Neutrophil (primary cell): ENCODE measurements around the gene GGTLC1.

Source experiments
- H3K27ac ChIP-seq: fragments of 200-600 bp; sonication (generic); 2 replicates; pipeline ENCODE4 v1.5.1; 2016; ENCODE audit warnings: mild to moderate bottlenecking, moderate library complexity
- H3K27me3 ChIP-seq: fragments of 200-600 bp; sonication (generic); 2 replicates; pipeline ENCODE4 v1.6.0; 2016; ENCODE audit warnings: mild to moderate bottlenecking
- H3K36me3 ChIP-seq: fragments of 200-600 bp; sonication (generic); 2 replicates; pipeline ENCODE4 v1.5.1; 2017
- H3K4me1 ChIP-seq, 2 experiments: fragments of 200-600 bp in 1 of 2; sonication (generic) in 1 of 2; 1 replicate in 1 of 2; 2 replicates in 1 of 2; pipeline versions ENCODE4 v1.5.1 to v1.6.1; 2013 to 2016; ENCODE audit warnings: low read depth in 1 of 2, low read length in 1 of 2, mild to moderate bottlenecking in 1 of 2, moderate library complexity in 1 of 2; ENCODE audit not compliant: control insufficient read depth in 1 of 2, insufficient read depth in 1 of 2
- H3K4me3 ChIP-seq, 2 experiments: fragments of 200-600 bp in 1 of 2; sonication (generic) in 1 of 2; 1 replicate in 1 of 2; 2 replicates in 1 of 2; pipeline ENCODE4 v1.5.1; 2013 to 2016; ENCODE audit warnings: low read depth in 1 of 2, low read length in 1 of 2, mild to moderate bottlenecking in 1 of 2, moderate library complexity in 1 of 2
- H3K9me3 ChIP-seq: fragments of 200-600 bp; sonication (generic); 2 replicates; pipeline ENCODE4 v1.5.1; 2016
- TF ChIP-seq, protein P1 (sequence below): fragments of 200-600 bp; sonication (generic); IDR thresholded peaks from 2 replicates; pipeline ENCODE4 v1.5.1; 2016; ENCODE audit warnings: antibody characterized with exemption

Gene GGTLC1

GRCh38 chr20:24013953-24014352 is 25.4 kb upstream of the GGTLC1 start:
- Histone ChIP-seq H3K4me3 (no peak overlapping the region), H3K4me1 (peaks cover 24 to 30% of the 10 kb centered on the region in 2 experiments), H3K27me3 (no peaks in the 10 kb centered on the region), H3K9me3 (no peaks in the 10 kb centered on the region), H3K36me3 (no peaks in the 10 kb centered on the region), H3K27ac (no peak overlapping the region)
- TF ChIP-seq, protein P1, sequence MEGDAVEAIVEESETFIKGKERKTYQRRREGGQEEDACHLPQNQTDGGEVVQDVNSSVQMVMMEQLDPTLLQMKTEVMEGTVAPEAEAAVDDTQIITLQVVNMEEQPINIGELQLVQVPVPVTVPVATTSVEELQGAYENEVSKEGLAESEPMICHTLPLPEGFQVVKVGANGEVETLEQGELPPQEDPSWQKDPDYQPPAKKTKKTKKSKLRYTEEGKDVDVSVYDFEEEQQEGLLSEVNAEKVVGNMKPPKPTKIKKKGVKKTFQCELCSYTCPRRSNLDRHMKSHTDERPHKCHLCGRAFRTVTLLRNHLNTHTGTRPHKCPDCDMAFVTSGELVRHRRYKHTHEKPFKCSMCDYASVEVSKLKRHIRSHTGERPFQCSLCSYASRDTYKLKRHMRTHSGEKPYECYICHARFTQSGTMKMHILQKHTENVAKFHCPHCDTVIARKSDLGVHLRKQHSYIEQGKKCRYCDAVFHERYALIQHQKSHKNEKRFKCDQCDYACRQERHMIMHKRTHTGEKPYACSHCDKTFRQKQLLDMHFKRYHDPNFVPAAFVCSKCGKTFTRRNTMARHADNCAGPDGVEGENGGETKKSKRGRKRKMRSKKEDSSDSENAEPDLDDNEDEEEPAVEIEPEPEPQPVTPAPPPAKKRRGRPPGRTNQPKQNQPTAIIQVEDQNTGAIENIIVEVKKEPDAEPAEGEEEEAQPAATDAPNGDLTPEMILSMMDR = no peak

DNA sequence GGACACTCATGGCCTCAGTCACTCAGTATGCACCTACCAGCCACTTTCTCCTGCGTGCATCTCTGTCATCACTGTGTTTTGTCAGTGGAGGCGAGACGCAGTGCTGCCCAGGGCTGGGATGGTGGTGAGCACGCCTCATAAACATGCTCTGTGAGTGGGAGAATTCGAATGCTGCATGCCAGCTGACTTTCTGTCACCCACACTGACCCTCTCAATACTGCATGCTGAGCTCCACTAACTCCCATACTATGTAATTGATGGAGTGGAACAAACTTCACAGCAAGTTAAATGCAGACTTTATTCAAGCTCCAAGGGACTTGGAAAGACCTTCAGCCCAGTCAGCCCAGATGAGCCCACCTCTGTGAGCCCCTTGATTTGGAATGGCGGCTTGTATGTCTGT is 22.7 kb upstream of the GGTLC1 start:
- TF ChIP-seq, protein P1 = no peak
- Histone ChIP-seq H3K27ac (peak overlapping the region; percentile 68), H3K4me3 (peak overlapping the region in 1 of 2 experiments; percentile 3), H3K36me3 (no peaks in the 10 kb centered on the region), H3K4me1 (peaks cover 28 to 37% of the 10 kb centered on the region in 2 experiments), H3K27me3 (no peaks in the 10 kb centered on the region), H3K9me3 (no peaks in the 10 kb centered on the region)

DNA sequence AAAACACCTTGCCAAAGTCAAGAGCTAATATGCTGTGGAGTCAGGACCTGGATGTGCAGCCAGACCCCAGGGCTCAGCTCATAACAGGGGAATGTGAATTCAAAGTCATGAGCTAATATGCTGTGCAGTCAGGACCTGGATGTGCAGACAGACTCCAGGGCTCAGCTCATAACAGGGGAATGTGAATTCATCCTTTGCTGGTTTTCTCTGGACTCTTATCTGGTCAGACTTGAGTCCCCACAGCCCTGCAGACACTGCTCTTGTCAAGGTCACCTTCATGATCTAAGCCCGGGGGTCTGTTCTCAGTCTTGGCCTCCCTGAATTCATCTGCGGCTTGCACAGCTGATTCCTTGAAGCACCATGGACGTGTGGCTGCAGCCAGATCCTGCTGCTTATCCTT is 19.2 kb upstream of the GGTLC1 start:
- no peaks in the 10 kb centered on the region for H3K36me3 ChIP-seq
- H3K27ac ChIP-seq = no peak overlapping the region
- H3K4me3 ChIP-seq = no peak overlapping the region
- TF ChIP-seq, protein P1 = no peak
- no peaks in the 10 kb centered on the region for H3K27me3 ChIP-seq
- peaks cover 28 to 37% of the 10 kb centered on the region in 2 experiments for H3K4me1 ChIP-seq
- no peaks in the 10 kb centered on the region for H3K9me3 ChIP-seq

DNA sequence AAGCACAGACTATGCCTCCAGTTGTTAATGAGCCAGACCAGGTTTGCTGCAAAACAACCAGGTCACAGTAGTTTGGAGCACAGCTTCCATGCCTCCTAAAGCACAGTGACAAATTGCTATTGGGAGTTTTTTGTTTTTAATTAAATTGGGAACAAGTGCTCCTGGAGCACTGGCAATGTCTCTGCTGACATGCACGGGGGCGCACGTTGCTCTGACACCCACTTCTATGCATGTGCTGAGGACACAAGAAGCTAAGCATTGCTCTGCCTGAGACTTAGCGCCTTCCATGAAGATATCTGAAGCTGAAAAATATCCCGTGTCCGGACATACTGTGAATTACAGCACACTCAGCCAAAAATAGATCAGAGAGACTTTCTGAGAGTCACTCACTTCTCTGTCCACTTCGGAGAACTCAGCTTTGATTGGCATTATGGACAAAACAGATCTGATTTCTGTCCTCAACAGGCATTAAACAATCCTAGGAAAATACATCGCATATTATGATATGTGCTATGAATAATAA is 18.6 kb upstream of the GGTLC1 start:
- TF ChIP-seq, protein P1 = no peak
- Histone ChIP-seq H3K27ac (no peak overlapping the region), H3K36me3 (no peaks in the 10 kb centered on the region), H3K4me3 (no peak overlapping the region), H3K9me3 (no peaks in the 10 kb centered on the region), H3K27me3 (peaks cover 4% of the 10 kb centered on the region), H3K4me1 (peaks cover 28 to 37% of the 10 kb centered on the region in 2 experiments)

DNA sequence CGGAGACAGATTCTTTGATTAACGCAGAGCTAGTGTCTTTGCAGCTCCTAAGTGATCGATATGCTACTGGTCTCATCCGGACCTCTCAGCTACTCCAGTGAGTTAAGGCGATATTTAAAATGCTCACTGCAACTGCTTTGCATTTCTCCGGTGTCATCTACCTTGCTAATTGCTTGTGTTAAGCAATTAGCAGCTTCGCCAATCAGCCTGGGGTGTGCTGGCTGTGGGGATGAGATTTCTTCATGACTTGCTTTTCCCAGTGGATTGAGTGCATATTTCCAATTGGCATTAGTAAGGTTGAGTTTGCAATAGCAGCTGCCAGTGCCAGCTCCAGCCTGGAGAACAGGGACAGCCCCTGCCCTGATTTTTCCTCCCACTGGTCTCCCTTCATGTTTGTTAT is 18.0 kb upstream of the GGTLC1 start:
- H3K27ac ChIP-seq = no peak overlapping the region
- H3K4me1 ChIP-seq = peaks cover 28 to 34% of the 10 kb centered on the region in 2 experiments
- no peaks in the 10 kb centered on the region for H3K36me3 ChIP-seq
- H3K27me3 ChIP-seq = peaks cover 9% of the 10 kb centered on the region
- no peak overlapping the region for H3K4me3 ChIP-seq
- no peaks in the 10 kb centered on the region for H3K9me3 ChIP-seq
- TF ChIP-seq, protein P1 = no peak

- no peaks in the 10 kb centered on the region for H3K36me3 ChIP-seq
- H3K27me3 ChIP-seq = peaks cover 26% of the 10 kb centered on the region
- TF ChIP-seq, protein P1 = no peak
- no peak overlapping the region for H3K27ac ChIP-seq
- H3K4me1 ChIP-seq = peaks cover 10 to 12% of the 10 kb centered on the region in 2 experiments
- H3K4me3 ChIP-seq = no peak overlapping the region
- H3K9me3 ChIP-seq = no peaks in the 10 kb centered on the region
Observed at GRCh38 chr20:24004471-24004870, 15.9 kb upstream of the GGTLC1 start.
